HG03469 (cell line): ENCODE data around the gene ANKRD34A.

Experiments used
- ATAC-seq: cut with Tn5 transposase; IDR thresholded peaks from one replicate; pipeline ENCODE4 v1.9.1; 2021; ENCODE audit warnings: mild to moderate bottlenecking, moderate library complexity, moderate number of reproducible peaks; ENCODE audit not compliant: unreplicated experiment

The ANKRD34A gene

DNA sequence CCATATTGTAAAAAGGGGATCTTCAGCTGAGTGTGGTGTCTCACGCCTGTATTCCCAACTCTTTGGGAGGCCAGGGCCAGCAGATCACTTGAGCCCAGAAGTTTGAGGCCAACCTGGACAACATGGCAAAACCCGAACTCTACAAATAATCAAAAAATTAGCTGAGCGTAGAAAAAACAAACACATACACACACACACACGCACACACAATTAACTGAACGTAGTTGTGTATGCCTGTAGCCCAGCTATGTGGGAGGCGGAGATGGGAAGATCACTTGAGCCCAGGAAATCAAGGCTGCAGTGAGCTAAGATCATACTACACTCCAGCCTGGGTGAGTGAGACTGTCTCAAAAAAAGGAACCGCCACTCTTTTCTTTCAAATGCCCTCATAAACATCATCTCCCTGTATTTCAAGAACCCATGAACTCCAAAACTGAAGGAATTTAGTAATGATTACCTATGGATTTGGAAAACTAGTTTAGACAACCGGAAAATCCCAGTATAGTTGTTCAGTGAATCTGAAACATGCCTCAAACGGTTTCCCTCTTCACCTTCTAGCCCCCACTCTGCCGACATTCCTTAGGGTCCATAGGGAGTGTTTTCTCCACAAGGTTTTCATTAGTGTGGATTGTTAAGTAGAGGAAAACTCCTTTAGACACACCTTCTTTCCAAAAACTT lies 27.5 kb upstream of the ANKRD34A start:
- no peak for ATAC-seq

DNA sequence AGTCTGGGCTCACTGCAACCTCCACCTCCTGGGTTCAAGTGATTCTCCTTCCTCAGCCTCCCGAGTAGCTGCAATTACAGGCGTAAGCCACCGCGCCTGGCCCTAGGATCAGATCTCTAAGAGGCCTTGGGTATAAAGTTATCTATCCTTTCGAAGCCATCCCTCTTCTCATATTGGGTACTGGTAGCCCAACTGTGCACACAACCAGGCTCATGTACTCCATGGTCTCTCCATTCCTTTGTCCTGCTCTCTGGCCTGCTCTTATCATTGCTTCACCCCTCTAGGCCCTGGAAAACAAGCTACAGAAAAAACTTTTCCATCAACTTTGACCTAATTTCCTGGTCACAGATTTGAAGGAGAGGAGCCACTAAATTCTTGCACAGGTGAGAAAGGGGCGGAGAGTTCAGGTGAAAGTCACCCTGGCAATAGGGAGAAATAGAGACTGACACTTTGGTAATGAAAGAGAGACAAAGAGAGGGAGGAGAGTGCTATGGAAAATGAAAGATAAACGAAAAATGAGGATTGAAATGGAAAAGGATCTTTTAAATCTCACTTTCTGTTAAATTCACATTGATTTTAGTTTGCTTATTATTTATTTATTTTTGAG lies 26.0 kb upstream of the ANKRD34A start:
- no peak for ATAC-seq

DNA sequence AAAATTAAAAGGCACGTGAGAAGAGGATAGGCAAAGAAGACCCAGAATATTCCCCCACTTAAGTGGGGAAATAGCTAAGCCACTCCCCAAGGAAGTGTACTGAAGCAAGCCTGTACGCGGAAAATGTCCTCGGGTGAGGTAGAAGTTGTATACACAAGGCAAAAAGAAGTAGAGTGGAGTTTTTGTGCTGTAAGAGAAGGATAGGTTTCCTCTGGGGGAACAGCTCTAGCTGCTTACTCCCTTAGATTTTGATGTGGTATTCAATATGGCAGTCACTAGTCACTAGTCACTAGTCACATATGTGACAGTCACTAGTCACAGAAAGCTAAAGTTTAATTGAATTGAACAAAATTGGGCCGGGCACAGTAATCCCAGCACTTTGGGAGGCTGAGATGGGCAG lies 24.4 kb upstream of the ANKRD34A start:
- ATAC-seq, result no peak

DNA sequence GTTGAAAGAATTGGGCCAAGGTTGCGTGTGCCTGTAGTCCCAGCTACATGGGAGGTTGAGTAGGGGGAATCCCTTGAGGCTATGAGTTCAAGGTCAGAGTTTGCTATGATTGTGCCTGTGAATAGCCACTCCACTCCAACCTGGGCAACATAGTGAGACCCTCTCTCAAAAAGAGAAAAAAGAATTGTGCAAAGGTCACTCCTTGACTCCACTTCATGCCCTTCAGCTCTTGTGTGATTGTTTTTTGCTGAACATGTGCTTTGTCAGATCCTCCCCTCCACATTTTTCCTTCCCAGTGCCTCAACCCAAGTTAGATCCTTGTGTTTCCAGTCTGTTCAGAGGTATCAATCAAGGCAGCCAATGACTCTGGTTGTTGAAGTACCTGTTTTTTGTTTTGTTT lies 23.6 kb upstream of the ANKRD34A start:
- ATAC-seq, result no peak

DNA sequence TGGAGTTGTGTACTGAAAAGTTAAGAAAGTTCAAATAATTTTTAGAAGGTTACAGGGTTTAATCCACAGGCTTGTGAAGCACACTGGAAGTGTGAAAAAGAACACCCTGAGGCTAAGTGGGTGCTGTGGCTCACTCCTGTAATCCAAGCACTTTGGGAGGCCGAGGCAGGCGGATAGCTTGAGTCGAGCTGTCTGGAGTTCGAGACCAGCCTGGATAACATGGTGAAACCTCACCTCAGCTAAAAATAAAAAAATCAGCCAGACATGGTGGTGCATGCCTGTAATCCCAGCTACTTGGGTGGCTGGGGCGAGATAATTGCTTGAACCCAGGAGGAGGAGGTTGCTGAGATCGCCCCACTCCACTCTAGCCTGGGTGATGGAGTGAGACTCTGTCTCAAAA lies 22.2 kb upstream of the ANKRD34A start:
- no peak for ATAC-seq

DNA sequence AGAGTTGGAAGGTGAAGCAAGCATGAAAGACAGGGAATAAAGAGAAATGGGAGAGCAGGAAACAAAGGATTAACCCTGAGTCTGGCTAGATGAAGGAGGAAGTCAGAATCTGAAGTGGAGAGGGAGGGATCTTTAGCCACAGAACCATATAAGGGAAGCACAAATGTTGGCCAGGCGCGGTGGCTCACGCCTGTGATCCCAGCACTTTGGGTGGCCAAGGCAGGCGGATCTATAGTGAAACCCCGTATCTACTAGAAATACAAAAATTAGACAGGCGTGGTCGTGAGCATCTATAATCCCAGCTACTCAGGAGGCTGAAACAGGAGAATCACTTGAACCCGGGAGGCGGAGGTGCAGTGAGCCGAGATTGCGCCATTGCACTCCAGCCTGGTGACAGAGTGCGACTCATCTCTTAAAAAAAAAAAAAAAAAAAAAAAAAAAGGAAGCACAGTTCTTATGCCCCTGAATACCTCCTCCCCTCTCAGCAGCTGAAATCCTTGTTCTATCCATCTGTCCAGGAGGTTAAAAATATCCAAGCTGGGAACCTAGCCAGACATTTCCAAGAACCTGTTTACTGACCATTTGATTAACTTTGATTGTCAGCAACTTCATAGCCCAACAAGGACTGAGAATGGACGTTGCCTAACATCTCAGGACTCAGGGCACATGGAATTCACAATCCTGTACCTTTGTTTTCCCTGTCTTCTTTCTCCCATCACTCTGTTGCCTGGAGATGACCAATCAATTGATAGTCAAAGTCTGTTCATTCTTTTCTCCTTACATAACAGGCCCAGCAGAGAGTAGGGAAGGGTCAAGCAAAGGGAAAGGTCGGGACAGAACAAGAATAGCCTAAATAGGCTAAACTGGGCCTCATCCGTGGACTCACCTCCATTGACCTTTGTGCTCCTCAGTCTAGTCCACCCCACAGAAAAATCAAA lies 21.4 kb upstream of the ANKRD34A start:
- no peak for ATAC-seq

DNA sequence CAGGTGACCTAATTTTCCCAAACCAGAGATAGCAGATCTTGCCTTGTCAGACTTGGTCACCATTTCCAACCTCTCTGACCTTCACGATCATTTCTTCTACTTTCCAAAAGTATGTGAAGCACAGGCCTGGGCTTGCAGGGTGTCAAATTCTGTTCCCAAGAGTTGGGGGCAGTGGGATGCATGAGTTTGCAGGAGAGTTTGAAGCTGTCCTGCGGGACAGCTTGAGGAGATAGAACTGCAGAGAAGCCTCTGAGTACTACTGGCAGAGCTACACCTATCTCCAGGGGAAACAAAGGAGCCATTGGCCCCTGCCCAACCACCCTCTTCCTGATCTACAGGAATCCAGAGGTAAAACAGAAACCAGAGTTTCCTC lies 20.7 kb upstream of the ANKRD34A start:
- no peak for ATAC-seq

DNA sequence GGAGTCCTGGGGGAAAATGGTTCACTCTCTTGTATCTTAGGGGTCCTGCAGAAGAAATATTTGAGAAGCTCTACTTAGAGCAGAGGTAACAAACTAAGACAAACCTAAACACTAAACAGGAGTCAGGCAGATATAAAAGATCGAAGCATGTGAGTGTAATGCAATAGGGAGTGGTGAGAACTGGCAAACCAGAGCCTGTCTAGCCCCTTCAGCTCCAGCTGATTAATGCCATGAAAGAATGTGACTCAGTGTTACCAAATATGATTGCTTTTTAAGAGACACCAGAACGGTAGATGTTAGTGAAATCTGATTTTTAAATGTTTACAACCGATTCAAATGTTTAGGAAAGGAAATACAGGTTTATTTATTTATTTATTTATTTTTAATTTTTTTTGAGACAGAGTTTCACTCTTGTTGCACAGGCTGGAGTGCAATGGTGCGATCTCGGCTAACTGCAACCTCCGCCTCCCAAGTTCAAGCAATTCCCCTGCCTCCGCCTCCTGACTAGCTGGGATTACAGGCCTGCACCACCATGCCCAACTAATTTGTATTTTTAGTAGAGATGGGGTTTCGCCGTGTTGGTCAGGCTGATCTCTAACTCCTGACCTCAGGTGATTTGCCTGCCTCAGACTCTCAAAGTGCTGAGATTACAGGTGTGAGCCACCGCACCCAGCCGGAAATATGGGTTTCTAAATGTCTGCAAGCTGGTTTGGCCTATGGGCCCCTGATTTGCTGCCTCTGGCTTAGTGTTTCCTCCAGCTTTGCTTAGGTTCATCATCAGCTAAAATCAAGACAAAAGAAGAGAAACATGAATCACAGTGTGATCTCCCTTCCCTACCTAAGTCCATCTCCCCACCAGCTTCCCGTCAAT lies 19.8 kb upstream of the ANKRD34A start:
- ATAC-seq, result no peak

DNA sequence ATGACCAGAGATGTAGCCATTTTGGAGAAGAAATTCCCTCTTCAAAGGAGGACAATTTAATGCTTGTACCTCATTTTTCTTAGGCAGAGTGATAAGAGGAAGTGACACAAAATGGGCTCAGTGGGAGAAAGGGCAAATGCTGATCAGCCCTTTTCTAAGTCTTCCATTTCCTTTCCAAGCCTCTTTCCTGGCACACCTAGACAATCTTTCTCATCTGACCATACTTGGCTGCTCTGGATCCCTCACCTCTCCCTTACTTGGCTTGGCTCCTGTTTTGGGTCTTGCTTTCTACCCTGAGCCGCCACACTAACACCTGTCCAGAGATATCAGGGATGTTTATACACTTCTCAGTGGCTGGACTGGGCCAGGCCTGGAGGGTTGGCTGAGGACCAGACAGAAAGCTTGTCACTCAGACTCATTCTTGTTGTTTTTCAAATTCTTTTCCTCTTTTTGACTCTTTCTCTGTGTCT lies 18.9 kb upstream of the ANKRD34A start:
- ATAC-seq, result no peak

DNA sequence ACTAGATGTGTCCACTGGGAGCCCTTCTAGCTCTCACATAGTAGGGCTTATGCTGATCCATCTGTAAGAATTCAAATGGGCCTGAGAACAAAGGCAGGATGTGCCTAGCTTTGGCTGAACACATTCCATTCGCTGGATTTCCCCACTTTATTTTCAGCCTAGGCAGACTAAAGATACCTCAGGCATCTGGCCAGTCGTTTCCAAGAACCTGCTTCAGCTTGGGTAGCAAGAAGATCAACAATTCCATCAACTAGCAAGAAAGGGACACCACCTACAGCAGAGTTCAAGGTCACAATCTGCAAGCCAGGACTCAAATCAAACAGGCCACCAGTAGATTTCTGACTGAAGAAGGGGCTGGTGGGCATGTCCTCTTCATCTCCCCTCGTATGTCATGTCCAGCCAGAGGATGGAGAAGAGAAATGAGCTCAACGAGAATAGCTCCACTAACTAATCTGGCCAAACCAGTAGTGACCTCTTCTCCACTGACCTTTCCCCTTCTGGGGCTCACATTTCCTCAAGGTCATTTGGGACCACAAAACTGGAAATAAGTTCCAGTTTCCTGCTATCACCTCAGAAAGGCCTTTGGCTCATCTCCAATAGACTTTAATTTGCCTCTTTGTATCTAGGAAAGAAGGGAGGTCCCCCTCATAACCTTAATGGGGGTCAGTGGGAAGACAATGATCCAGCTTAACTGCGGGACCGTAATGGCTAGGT lies 17.8 kb upstream of the ANKRD34A start:
- ATAC-seq, result no peak

DNA sequence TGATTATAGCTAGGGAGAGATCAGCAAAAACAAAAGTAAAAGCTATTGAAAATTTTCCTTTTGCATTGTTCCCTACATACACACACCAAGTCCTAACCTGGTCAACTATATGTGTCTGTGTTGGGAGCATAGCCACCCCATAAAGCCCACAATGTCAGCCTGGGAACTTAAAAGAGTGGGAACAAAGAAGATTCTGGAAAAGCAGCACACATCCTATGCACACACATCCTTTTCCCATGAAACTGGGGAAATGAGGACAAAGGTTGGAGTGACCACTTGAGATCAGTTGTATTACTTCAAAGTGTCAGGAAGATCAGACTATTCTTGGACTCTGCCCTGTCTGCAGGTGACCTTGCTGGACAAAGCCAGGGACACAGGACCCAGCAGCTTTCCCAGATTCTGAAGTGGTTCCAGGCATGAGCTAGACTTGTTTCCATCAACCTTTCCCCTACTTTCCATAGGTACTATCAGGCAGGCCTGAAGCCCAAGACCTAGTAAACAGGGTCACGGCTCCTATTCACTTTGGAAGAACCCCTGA lies 16.2 kb upstream of the ANKRD34A start:
- ATAC-seq, result no peak

DNA sequence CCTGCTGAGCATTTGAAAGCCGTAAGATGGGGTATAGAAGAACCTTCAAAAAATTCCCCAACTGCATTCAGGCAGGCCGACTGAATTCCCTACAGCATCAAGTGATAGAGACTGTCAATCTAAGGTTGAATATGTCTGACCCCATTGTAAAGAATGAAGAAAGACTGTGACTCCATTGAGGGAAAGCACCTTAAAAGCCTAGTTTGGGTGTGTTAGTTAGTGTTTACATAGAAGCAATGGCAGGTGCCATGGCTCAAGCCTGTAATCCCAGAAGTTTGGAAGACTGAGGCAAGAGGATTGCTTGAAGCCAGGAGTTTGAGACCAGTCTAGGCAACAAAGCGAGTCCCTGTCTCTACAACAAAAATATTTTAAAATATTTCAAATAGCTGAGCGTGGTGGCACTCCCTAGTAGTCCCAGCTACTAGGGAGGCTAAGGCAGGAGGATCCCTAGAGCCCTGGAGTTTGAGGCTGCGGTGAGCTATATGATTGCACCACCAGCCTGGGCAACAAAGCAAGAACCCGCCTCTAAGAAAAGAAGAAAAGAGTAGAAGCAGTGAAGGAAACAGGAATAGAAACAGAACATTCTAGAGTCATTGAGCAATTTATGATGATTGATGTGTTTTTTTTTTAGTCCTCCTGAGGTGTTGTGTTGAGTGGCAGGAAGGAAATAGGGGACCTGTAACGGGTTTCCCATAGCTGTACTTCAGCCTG lies 15.5 kb upstream of the ANKRD34A start:
- no peak for ATAC-seq

DNA sequence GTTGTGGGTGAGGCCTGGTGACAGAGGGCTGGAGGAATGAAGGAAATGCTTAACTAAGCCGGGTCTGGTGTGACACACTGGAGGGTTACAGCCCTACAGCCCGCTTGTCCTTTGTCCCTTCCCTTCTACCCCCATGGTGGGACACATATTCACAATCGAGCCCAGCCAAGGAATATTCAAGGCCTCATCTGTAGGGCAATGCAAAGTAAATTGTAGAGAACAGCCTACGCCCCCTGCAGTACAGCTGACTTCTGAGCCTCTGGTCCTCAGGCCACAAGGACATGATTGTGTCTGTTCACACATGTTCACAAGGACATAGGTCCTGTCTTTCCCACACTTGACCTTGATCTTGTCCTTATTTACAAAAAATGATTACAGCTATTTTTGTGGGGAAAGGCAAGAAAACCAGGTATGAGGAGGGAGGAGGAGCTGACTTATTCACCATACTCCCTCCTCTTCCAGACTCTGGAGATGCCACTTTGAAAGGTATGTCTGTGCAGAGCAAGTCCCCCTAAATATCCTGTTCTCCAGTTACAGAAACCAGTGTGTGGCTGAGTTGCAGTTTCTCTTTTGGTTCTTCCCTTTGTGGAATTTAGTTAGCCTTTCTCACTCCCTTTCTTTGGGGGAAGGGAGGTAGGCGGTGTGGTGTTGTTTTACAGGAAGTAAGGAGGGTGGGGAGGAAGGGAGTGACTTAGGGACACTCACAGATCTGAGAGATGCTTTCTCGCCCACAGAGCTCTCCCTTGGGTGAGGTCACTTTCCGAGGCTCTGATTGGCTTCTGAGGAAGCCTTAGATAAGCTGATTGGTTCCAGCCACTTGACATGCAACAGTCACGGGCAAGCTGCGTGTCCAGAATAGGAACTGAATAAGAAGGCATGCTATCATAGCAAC lies 14.7 kb upstream of the ANKRD34A start:
- ATAC-seq, result peak; percentile 75

DNA sequence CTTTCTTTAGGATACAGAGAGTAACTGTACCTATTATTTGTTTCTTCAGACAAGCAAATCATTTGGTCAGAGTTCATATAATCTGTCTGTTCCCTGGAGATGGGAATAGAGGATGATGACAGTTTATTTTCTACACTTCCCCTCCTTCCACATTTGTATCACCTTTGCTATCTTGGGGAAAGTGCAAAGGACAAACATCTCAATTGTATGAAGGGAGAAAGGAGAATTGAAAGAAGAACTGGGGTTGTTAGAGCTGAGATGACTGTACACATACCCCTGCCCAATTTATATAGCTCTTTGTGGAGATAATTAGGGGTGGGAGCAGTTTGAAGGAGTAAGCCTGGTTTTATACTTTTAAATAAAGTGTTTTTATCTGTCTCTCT lies 14.1 kb upstream of the ANKRD34A start:
- no peak for ATAC-seq

DNA sequence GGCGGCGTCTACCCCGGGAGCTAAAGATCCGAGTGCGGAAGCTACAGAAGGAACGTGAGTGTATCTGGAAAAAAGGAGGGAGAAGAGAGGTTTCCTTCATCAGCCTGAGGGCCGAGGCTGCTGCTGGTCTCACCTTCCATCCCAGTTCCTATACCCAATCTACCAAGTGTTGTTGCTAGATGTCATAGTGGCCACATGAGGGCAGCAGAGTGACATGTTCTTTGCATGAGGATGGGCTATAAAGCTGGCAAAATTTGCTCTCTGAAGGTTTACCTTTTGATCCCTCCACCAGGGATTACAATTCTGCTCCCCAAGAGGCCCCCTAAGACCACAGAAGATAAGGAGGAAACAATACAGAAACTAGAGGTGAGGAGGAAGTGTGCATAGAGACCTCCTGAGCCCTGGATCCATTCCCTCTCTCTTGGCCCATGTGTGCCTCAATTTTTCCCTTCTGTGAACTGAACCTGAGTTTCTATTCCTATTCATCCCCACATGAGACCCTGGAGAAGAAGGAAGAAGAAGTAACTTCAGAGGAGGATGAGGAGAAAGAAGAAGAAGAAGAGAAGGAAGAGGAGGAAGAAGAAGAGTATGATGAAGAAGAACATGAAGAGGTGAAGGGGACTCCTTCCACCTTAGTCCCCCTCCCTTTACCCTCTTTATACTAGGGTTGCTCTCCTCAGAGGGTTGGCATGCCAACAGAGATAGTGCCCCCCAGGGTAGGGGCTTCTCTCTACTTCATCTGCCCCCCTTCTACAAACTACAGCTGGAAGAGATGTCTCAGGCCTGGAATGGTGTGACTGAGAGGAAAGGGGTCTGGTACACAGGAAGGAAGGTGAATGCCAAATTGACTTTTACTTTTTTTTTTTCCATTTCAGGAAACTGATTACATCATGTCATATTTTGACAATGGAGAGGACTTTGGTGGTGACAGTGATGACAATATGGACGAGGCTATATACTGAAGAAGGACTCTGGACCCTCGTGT lies 13.4 kb upstream of the ANKRD34A start:
- ATAC-seq, result no peak

DNA sequence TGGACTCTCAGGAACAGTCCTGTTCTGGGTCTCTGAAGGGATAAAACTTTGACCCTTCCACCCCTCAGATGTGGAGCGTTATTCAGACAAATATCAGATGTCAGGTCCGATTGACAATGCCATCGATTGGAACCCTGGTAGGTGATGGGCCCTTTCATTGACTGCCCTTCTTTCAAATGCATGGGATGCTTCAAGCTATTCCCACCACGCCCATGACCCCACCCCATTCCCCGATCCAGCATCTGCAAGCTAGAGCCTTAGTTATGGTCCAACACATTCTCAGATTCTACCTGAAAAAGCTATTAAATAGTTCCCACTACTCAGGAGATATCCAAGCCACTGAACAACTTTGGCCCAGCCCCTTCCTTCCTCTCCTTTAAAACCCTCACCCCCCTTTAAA lies 12.6 kb upstream of the ANKRD34A start:
- ATAC-seq, result no peak

DNA sequence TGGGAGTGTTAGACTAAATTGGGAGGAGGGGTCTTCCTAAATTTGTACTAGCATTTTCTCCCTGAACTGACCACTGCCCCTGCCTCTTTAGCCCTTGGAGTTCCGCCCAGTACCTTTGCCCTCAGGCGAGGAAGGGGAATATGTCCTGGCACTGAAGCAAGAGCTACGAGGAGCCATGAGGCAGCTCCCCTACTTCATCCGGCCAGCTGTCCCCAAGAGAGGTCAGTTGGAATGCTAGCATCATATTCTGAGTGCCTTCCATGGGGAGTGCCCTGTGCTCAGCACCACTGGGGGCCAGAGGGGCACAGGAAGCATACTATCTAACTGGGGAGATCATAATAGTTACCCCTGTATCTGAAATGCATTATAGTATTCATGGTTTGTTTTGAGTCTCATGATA lies 10.8 kb upstream of the ANKRD34A start:
- no peak for ATAC-seq
